Articular chondrocyte of knee joint (primary cell): ENCODE data around the gene SYVN1. TPM values are rescaled to one million over a fixed set of nuclear protein-coding genes. Genes with fewer than 3 reads are reported as not detected.

Source experiments
- small RNA-seq: library from RNA; depleted of rRNA; stranded (forward); fragments of <200 nt; gene quantifications from one replicate; pipeline ENCODE3, GENCODE V24; 2012
- total RNA-seq: library from RNA; depleted of rRNA; stranded (reverse); fragments of >200 nt; gene quantifications from 2 replicates; pipeline ENCODE4 v1.2.3, GENCODE V29; 2012

Gene SYVN1
- total RNA-seq, result 14.2 and 15.9 TPM in 2 replicates

GRCh38 chr11:65134240-65134951 is at the start of gene SYVN1:
Gene SYVN1, minus strand, starts transcription at chr11:65134519. Its CDS starts 918 bp downstream, at chr11:65133601.

GRCh38 chr11:65181569-65182257 is 47.4 kb upstream of the SYVN1 start, which contains the start of gene CAPN1:
Gene CAPN1, plus strand, starts transcription at chr11:65181928. Its CDS starts 774 bp downstream, at chr11:65182702.

DNA sequence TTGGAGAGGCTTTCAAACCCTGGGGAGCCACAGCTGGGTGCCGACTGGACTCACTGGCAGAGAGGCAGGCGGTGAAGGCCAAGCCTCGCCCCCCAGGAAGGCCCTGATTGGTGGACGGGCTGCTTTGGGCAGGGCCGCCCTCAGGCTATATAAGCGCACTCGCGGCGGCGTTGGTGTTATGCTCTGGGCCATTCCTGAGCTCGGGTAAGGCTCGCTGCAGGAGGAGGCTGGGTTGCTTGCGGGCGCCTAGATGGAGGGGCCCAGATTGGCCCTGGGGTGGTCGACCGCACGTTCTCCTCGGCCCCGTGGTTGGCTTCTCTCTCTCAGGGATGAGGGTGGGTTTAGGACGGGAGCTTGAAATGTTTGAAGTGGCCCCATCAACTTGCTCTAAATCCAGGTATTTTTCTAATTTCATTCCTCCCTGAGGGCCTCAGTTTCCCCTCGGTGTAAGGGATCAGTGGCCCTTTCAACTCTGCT is 35.8 kb upstream of the SYVN1 start, which contains the start of gene SPDYC:
SPDYC (plus strand) TSS at position 176 of the 477 bp plus-strand sequence. CDS start 1,125 bp downstream, outside the sequence.

DNA sequence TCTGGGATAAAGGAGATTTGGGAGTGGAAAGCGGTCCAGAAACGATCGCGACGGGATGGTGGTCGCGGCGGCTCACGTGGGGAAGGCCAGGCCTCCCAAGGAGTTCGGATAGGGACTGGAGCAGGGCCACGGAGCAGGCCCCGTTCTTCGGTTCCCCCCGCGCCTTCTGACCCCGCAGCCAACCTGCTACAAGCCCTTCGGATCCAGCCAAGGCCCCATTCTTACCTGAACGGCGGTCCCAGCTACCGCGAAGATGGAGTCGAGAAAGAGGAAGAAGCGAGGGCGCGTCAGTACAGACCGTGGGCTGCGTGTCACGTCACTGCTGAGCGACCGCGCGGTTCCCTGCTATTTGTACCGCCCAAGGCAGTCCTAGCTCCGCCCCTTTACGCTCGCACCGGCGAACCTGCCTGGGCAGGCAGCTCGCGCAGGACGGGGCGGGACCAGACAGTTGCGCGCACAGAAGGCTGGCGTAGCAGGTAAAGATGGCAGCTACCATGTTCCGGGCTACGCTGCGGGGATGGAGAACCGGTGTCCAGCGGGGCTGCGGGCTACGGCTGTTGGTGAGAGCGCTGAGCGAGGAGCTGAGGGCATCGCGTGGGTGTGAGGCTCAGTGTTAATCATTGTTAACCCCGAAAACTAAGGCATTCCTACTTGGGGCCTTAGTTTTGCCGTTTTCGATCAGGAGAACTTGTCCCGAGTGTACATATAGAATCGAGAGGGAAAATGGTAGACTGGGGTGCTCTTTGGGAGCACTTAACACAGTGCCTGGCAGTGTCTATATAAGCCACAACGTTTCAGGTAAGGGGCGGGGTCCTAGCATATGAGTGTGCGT is 12.2 kb downstream of the SYVN1 start, which contains the start of the genes FAU and MRPL49:
FAU (minus strand) TSS at position 270 of the 832 bp plus-strand sequence. CDS start 321 bp downstream, outside the sequence.
MRPL49 (plus strand) TSS at position 457 of the 832 bp plus-strand sequence; CDS start at position 483, 26 bp downstream.

DNA sequence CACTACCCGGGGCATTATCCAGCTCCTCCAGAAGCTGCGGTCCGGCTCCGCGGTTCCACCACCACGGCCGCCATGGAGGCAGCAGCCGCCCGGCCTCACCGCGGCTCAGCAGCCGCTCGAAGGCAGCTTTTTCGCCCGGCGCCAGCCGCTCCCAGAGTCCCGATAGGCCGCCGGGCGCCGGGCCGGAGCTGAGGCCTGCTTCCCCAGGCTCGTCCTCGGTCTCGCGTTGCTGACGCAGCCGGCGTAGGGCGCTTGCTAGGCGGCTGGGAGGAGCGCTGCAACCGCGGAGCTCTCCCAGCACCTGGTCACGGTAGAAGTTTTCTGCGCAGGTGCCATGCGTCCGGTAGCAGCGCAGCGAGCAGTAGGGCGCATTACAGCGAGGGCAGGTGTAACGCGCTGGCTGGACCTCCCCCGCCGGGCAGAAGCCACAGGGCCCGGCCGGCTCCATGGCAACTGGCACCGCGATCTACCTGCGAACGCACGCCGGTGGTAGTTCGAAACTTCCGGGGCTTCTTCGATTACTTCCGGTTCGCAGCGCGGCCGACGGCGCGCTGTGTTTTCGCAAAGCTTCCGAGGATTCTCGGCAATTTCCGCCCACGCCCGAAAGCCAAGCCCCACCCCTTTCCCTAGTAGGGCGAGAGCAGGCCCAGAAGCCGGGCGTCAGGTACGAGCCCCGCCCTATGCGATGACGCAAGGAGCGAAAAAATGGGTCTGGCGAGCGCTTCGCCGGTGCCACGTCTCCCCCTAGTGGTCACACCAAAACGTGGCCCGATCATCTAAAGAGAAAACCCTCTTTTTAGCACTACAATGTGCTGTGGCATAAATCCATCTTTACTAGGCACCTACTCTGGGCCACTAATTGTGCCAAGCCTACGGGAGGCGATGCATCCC is 16.9 kb downstream of the SYVN1 start, which contains the start of gene ZNHIT2:
ZNHIT2 (minus strand) TSS at position 496 of the 891 bp plus-strand sequence; CDS start at position 448, 48 bp downstream.

DNA sequence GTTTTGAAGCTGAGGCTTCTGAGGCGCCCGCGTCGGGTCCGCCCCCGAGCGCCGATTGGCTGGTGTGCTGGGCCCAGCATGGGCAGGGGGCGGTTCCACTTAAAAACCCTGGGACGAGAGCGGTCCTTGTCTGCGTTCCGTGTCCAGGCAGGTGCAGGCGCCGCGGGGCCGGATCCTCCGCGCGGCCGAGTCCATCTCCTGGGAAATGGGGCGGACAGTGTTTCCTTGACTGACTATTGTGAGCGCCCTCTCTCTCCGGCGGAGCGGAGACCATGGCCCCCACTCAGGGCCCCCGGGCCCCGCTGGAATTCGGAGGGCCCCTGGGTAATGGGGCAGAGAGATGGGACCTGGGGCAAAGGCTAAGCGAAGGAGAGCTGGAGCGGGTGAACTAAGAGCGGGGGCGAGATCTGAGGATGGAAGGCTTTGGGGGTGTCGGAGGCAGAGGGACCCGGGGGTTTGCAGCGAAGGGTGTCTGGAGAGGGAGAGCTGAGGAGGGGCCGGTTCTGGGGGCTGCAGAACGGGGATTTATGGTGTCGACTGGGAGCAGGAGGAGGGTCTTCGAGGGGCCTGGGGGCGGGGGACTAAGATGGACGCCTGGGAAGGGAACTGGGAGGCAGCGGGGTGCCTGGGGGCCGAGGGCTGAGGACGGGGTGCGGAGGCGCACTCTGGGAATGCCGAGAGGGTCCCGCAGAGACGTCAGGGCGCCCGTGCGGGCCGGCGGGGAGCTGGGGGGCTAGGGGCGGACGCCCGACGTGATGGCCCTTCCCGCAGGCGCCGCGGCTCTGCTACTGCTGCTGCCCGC is 22.4 kb downstream of the SYVN1 start, which contains the start of gene TM7SF2:
TM7SF2 (plus strand) TSS at position 129 of the 802 bp plus-strand sequence; CDS start at position 273, 144 bp downstream.

DNA sequence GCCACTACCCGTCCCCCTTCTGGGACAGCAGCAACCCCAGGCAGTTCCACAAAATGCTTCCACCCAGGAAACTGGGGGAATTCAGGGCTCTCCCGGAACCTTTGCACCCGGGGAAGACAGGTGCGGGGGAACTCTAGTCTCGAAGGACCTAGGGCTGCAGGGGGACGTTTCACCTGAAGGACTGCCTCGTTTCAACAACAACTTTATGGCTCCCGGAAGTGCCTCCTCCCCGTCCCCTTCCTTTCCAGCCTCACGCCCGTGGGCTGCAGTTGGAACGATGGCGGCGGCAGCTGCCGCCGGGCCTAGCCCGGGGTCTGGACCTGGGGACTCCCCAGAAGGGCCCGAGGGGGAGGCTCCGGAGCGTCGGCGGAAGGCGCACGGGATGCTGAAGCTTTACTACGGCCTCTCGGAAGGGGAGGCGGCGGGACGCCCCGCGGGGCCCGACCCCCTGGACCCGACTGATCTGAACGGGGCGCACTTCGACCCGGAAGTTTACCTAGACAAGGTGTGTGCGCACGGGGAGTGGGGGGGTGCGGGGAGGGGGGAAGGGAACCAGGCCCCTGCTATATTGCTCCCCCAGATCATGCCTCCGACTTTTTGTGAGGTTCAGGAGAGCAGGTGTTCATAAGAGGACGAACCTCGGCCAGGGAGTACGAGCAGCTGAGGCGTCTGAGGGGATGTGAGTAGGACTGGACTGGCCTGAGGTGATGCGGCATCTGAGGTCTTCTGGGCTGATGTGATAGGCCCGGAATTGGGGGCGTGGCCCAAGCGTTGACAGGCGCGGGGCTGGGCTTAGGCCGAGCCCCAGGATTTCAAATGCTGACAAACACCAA is 38.1 kb downstream of the SYVN1 start, which contains the start of gene VPS51:
VPS51 (plus strand) TSS at position 241 of the 833 bp plus-strand sequence; CDS start at position 278, 37 bp downstream.

GRCh38 chr11:65083834-65084597 is 50.3 kb downstream of the SYVN1 start, which contains the start of the genes CDCA5 and ZFPL1:
Gene CDCA5, minus strand, starts transcription at chr11:65084040. Its CDS starts 62 bp downstream, at chr11:65083978.
Gene ZFPL1, plus strand, starts transcription at chr11:65084222. Its CDS starts 477 bp downstream, at chr11:65084699.

Small RNA genes within 50 kb of the gene (small RNA-seq; reads per million reads assigned to genes)
- gene HIGD1AP10 (not detected), gene PDCL2P2 (not detected), gene RNU2-23P (2.8 reads per million, percentile 81 among the genes with 10 or more reads in this experiment)

Other genes with a start within 250 kb of the SYVN1 start
- 15.3 and 15.4 TPM in 2 replicates for gene ATG2A, start 217.3 kb downstream of the SYVN1 start, total RNA-seq
- 8.2 TPM in 2 replicates for gene PPP2R5B, start 209.8 kb downstream of the SYVN1 start, total RNA-seq
- gene GPHA2, start 198.6 kb downstream of the SYVN1 start, total RNA-seq, result not detected in 2 replicates
- gene MAJIN, start 162.4 kb downstream of the SYVN1 start, total RNA-seq, result not detected in 2 replicates
- 0.39 and 1.4 TPM in 2 replicates for gene BATF2, start 137.5 kb downstream of the SYVN1 start, total RNA-seq
- gene ARL2, start 120.4 kb downstream of the SYVN1 start, total RNA-seq, result 74.2 and 76.9 TPM in 2 replicates
- 11.9 and 13.4 TPM in 2 replicates for gene SNX15, start 107.1 kb downstream of the SYVN1 start, total RNA-seq
- gene SAC3D1, start 93.3 kb downstream of the SYVN1 start, total RNA-seq, result 5.9 and 7.7 TPM in 2 replicates
- gene NAALADL1, start 76.0 kb downstream of the SYVN1 start, total RNA-seq, result 18.5 and 25.1 TPM in 2 replicates
- 5.4 and 7.7 TPM in 2 replicates for gene CDCA5, start 50.5 kb downstream of the SYVN1 start, total RNA-seq
- 35.1 and 40.6 TPM in 2 replicates for gene ZFPL1, start 50.3 kb downstream of the SYVN1 start, total RNA-seq
- gene VPS51, start 38.3 kb downstream of the SYVN1 start, total RNA-seq, result 123 and 217 TPM in 2 replicates
- 4.2 and 8.5 TPM in 2 replicates for gene TM7SF2, start 22.6 kb downstream of the SYVN1 start, total RNA-seq
- 8.9 and 9.5 TPM in 2 replicates for gene ZNHIT2, start 16.8 kb downstream of the SYVN1 start, total RNA-seq
- gene FAU, start 12.4 kb downstream of the SYVN1 start, total RNA-seq, result 154 and 175 TPM in 2 replicates
- gene MRPL49, start 12.2 kb downstream of the SYVN1 start, total RNA-seq, result 35.1 and 39.6 TPM in 2 replicates
- gene SPDYC, start 35.7 kb upstream of the SYVN1 start, total RNA-seq, result not detected in 2 replicates
- gene CAPN1, start 47.4 kb upstream of the SYVN1 start, total RNA-seq, result 82.6 and 111 TPM in 2 replicates
- gene POLA2, start 127.4 kb upstream of the SYVN1 start, total RNA-seq, result 6.0 and 6.8 TPM in 2 replicates
- 21.0 and 24.5 TPM in 2 replicates for gene CDC42EP2, start 180.3 kb upstream of the SYVN1 start, total RNA-seq
- 45.1 and 47.1 TPM in 2 replicates for gene DPF2, start 199.3 kb upstream of the SYVN1 start, total RNA-seq
- gene TIGD3, start 220.2 kb upstream of the SYVN1 start, total RNA-seq, result 0.13 TPM in 1 of 2 replicates, not detected in the other
- gene SLC25A45, start 248.1 kb upstream of the SYVN1 start, total RNA-seq, result 3.8 and 4.4 TPM in 2 replicates